Uterus (tissue), 2 donors: ENCODE results near the gene IPO11.

Experiments used
- POLR2A ChIP-seq, 2 donors: fragments of 450-650 bp; IDR thresholded peaks; one replicate each; pipeline ENCODE4 v1.6.1; 2016; ENCODE audit warnings: antibody characterized with exemption in 2 of 2, mild to moderate bottlenecking in 1 of 2, moderate library complexity in 1 of 2
- TF ChIP-seq, protein P1 (sequence below), 4 experiments: fragments of 200-600 bp in 2 of 4; fragments of 450-650 bp in 2 of 4; sonication (generic) in 2 of 4; IDR thresholded peaks; one replicate each; pipeline ENCODE4 v1.5.1; 2016 to 2019; ENCODE audit warnings: antibody characterized with exemption in 4 of 4, mild to moderate bottlenecking in 2 of 4, moderate library complexity in 1 of 4

DNA sequence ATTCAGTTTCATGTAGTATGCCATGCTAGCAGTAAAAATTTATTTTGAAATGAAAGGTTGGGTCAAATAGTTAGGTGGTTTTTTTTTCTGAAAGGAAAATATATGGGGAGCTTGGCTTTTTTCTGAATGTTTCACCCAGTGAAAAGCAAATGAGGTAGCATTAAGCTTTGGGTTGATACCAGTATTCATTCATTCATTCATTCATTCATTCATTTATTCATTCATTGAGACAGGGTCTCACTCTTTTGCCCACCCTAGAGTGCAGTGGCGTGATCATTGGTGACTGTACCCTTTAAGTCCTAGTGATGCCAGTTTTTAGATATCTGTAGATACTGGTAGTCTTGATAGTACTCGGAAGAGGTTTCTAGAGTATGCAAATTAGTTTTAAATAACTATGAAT lies 123.7 kb downstream of the IPO11 start:
- TF ChIP-seq, protein P1, sequence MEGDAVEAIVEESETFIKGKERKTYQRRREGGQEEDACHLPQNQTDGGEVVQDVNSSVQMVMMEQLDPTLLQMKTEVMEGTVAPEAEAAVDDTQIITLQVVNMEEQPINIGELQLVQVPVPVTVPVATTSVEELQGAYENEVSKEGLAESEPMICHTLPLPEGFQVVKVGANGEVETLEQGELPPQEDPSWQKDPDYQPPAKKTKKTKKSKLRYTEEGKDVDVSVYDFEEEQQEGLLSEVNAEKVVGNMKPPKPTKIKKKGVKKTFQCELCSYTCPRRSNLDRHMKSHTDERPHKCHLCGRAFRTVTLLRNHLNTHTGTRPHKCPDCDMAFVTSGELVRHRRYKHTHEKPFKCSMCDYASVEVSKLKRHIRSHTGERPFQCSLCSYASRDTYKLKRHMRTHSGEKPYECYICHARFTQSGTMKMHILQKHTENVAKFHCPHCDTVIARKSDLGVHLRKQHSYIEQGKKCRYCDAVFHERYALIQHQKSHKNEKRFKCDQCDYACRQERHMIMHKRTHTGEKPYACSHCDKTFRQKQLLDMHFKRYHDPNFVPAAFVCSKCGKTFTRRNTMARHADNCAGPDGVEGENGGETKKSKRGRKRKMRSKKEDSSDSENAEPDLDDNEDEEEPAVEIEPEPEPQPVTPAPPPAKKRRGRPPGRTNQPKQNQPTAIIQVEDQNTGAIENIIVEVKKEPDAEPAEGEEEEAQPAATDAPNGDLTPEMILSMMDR (IDR thresholded peaks at IDR 0.05), result no peak
- no peak for TF ChIP-seq POLR2A (IDR thresholded peaks at IDR 0.05)
